Measurements from ENCODE around the gene KRT34.
"Not testable (repeated sequence)": the region's sequence is repeated elsewhere in the genome, so short reads cannot be mapped to it uniquely, and the experiment has no call there.

KRT34 gene

GRCh38 chr17:41404024-41404671 is 22.0 kb upstream of the KRT34 start:
- DNase-seq (ENCODE audit: low spot score), result no peak

- DNase-seq (ENCODE audit: low spot score), result no peak
These were observed 21.4 kb upstream of the KRT34 start for GRCh38 chr17:41403404-41404023.

GRCh38 chr17:41402161-41402560 is 20.1 kb upstream of the KRT34 start:
- no peak for DNase-seq (ENCODE audit: low spot score)

GRCh38 chr17:41396996-41397660 is 15.0 kb upstream of the KRT34 start, which contains the start of gene KRT31:
Gene KRT31, minus strand, starts transcription at chr17:41397608. Its CDS starts 69 bp downstream, at chr17:41397539.
- DNase-seq (ENCODE audit: low spot score), result no peak

- no peak for DNase-seq (ENCODE audit: low spot score)
These were observed 14.2 kb upstream of the KRT34 start for GRCh38 chr17:41396340-41396739.

GRCh38 chr17:41395611-41396010 is 13.5 kb upstream of the KRT34 start:
- no peak for DNase-seq (ENCODE audit: low spot score)

- DNase-seq (ENCODE audit: low spot score), result not testable (repeated sequence)
These were observed 12.9 kb upstream of the KRT34 start for GRCh38 chr17:41395044-41395443.

- no peak for DNase-seq (ENCODE audit: low spot score)
These were observed 12.3 kb upstream of the KRT34 start for GRCh38 chr17:41394254-41394996.

GRCh38 chr17:41393826-41394225 is 11.7 kb upstream of the KRT34 start:
- no peak for DNase-seq (ENCODE audit: low spot score)

GRCh38 chr17:41393294-41393693 is 11.2 kb upstream of the KRT34 start:
- DNase-seq (ENCODE audit: low spot score), result no peak

GRCh38 chr17:41392278-41392677 is 10.2 kb upstream of the KRT34 start:
- DNase-seq (ENCODE audit: low spot score), result no peak

GRCh38 chr17:41391535-41391934 is 9.4 kb upstream of the KRT34 start:
- DNase-seq (ENCODE audit: low spot score), result no peak

GRCh38 chr17:41390411-41390938 is 8.4 kb upstream of the KRT34 start:
- no peak for DNase-seq (ENCODE audit: low spot score)

- DNase-seq (ENCODE audit: low spot score), result no peak
These were observed 5.6 kb upstream of the KRT34 start for GRCh38 chr17:41387670-41388069.

- DNase-seq (ENCODE audit: low spot score), result no peak
These were observed 4.1 kb upstream of the KRT34 start for GRCh38 chr17:41386227-41386626.

- no peak for DNase-seq (ENCODE audit: low spot score)
These were observed 1.6 kb upstream of the KRT34 start for GRCh38 chr17:41383690-41384089.

- no peak for DNase-seq (ENCODE audit: low spot score)
These were observed 288 bp upstream of the KRT34 start for GRCh38 chr17:41382394-41382793.

GRCh38 chr17:41380091-41380490 is 2.0 kb downstream of the KRT34 start:
- DNase-seq (ENCODE audit: low spot score), result not testable (repeated sequence)

GRCh38 chr17:41377546-41377945 is 4.6 kb downstream of the KRT34 start:
- DNase-seq (ENCODE audit: low spot score), result no peak

GRCh38 chr17:41369713-41370112 is 12.4 kb downstream of the KRT34 start, which contains the start of gene KRT33B:
Gene KRT33B, minus strand, starts transcription at chr17:41369813. Its CDS starts 63 bp downstream, at chr17:41369750.
- DNase-seq (ENCODE audit: low spot score), result no peak

GRCh38 chr17:41369023-41369422 is 13.1 kb downstream of the KRT34 start:
- no peak for DNase-seq (ENCODE audit: low spot score)

GRCh38 chr17:41367426-41368075 is 14.6 kb downstream of the KRT34 start:
- no peak for DNase-seq (ENCODE audit: low spot score)
